Measurements from ENCODE around the gene CDH23.
A peak's percentile ranks its signal among the peaks of the same experiment; 100 is the strongest.

Gene CDH23

GRCh38 chr10:71765906-71766716 is 369.4 kb downstream of the CDH23 start:
- no peak overlapping the region for H3K4me3 ChIP-seq (ENCODE audit: low read length)
- DNase-seq (ENCODE audit: low read depth): no peak
- TF ChIP-seq, protein P1, sequence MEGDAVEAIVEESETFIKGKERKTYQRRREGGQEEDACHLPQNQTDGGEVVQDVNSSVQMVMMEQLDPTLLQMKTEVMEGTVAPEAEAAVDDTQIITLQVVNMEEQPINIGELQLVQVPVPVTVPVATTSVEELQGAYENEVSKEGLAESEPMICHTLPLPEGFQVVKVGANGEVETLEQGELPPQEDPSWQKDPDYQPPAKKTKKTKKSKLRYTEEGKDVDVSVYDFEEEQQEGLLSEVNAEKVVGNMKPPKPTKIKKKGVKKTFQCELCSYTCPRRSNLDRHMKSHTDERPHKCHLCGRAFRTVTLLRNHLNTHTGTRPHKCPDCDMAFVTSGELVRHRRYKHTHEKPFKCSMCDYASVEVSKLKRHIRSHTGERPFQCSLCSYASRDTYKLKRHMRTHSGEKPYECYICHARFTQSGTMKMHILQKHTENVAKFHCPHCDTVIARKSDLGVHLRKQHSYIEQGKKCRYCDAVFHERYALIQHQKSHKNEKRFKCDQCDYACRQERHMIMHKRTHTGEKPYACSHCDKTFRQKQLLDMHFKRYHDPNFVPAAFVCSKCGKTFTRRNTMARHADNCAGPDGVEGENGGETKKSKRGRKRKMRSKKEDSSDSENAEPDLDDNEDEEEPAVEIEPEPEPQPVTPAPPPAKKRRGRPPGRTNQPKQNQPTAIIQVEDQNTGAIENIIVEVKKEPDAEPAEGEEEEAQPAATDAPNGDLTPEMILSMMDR (conservative IDR thresholded peaks at IDR 0.05; ENCODE audit: low read depth, low read length): no peak

- H3K4me3 ChIP-seq (ENCODE audit: low read length): no peak overlapping the region
- peak; percentile 87 for DNase-seq (ENCODE audit: low read depth)
- TF ChIP-seq, protein P1 (conservative IDR thresholded peaks at IDR 0.05; ENCODE audit: low read depth, low read length): no peak
These were observed 370.1 kb downstream of the CDH23 start for GRCh38 chr10:71766717-71767419.

DNA sequence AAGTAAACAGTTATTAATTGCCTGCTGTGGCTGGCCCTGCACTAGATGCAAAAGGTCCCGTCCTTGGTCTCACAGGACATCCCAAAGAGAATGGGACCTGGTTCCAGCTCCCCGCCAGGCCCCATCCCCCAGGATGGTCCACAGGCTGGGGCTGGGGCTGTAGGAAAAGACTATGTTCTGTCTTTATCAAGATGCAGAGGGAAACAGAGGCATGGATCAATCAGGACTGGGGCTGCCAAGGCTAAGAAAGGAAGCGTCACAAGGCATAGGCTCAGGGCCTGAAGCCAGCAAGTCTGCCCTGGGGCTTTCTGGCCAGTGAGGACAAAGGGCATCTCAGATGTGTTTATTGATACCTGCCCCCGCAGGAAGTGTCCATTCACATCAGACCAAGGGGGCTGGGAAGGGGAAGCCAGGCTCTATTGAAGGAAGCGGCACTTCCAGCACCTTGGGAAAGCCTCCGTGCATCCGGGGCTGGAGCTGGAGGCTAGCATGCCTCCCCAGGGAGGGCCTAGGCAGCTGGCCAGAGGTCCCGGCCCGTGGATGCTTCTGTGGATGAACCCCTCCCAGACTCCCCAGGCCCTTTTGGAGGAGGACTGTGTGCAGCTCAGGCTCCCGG is 370.8 kb downstream of the CDH23 start:
- no peak overlapping the region for H3K4me3 ChIP-seq (ENCODE audit: low read length)
- DNase-seq (ENCODE audit: low read depth): no peak
- TF ChIP-seq, protein P1 (conservative IDR thresholded peaks at IDR 0.05; ENCODE audit: low read depth, low read length): no peak

- no peak overlapping the region for H3K4me3 ChIP-seq (ENCODE audit: low read length)
- DNase-seq (ENCODE audit: low read depth): no peak
- TF ChIP-seq, protein P1 (conservative IDR thresholded peaks at IDR 0.05; ENCODE audit: low read depth, low read length): no peak
These were observed 372.6 kb downstream of the CDH23 start for GRCh38 chr10:71769279-71769823.

- TF ChIP-seq, protein P1 (conservative IDR thresholded peaks at IDR 0.05; ENCODE audit: low read depth, low read length): no peak
- no peak overlapping the region for H3K4me3 ChIP-seq (ENCODE audit: low read length)
- DNase-seq (ENCODE audit: low read depth): peak; percentile 54
These were observed 373.5 kb downstream of the CDH23 start for GRCh38 chr10:71770255-71770654.

DNA sequence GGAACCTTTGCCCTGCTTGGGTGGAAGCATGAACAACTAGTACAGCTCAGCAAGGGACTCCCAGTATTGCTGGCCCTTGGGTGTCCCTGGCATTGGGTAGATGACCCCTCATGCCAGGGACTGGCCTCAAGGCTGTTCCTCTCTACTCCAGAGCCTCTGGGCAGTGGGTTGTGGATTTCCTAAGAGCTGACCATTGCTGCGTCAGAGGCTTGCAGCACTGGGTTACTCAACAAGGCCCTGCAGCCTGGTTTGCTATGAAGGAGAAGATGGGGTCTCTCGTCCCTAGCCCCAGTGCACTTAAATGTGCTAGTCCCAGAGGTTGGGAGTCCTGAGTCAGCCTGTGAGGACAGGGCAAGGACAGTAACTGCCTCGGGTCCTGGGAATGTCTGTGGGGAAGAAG is 374.1 kb downstream of the CDH23 start:
- no peak overlapping the region for H3K4me3 ChIP-seq (ENCODE audit: low read length)
- TF ChIP-seq, protein P1 (conservative IDR thresholded peaks at IDR 0.05; ENCODE audit: low read depth, low read length): no peak

More for the DNA sequence above, 374.1 kb downstream of the CDH23 start:
- DNase-seq (ENCODE audit: low read depth): no peak

Data from retinal pigment epithelial cell (primary cell).